GM06990 (cell line): ENCODE measurements around the gene CDK1.

Experiments used
- DNase-seq: peaks from one replicate; pipeline ENCODE4 v3.0.0-alpha.2; 2011; ENCODE audit not compliant: insufficient read length; ENCODE audit errors: extremely low read depth
- H3K27me3 ChIP-seq: replicated peaks from 2 replicates; pipeline ENCODE4 v1.6.0; 2011; ENCODE audit warnings: low read length; ENCODE audit not compliant: control insufficient read depth, insufficient read depth
- H3K36me3 ChIP-seq: 2 replicates; pipeline ENCODE4 v1.5.1; 2011; ENCODE audit warnings: low read length; ENCODE audit not compliant: control insufficient read depth, insufficient read depth
- H3K4me3 ChIP-seq: replicated peaks from 2 replicates; pipeline ENCODE4 v1.5.1; 2011; ENCODE audit warnings: low read depth, mild to moderate bottlenecking, control low read depth, low read length
- TF ChIP-seq, protein P1 (sequence below): IDR thresholded peaks from 2 replicates; pipeline ENCODE4 v1.5.1; 2011; ENCODE audit warnings: low read length, control low read depth, mild to moderate bottlenecking, inconsistent platforms; ENCODE audit not compliant: insufficient read depth, poor library complexity, severe bottlenecking

Gene CDK1

GRCh38 chr10:60778971-60779796, 906 bp downstream of the CDK1 start:
- TF ChIP-seq, protein P1, sequence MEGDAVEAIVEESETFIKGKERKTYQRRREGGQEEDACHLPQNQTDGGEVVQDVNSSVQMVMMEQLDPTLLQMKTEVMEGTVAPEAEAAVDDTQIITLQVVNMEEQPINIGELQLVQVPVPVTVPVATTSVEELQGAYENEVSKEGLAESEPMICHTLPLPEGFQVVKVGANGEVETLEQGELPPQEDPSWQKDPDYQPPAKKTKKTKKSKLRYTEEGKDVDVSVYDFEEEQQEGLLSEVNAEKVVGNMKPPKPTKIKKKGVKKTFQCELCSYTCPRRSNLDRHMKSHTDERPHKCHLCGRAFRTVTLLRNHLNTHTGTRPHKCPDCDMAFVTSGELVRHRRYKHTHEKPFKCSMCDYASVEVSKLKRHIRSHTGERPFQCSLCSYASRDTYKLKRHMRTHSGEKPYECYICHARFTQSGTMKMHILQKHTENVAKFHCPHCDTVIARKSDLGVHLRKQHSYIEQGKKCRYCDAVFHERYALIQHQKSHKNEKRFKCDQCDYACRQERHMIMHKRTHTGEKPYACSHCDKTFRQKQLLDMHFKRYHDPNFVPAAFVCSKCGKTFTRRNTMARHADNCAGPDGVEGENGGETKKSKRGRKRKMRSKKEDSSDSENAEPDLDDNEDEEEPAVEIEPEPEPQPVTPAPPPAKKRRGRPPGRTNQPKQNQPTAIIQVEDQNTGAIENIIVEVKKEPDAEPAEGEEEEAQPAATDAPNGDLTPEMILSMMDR = no peak

GRCh38 chr10:60781661-60782060, 3.4 kb downstream of the CDK1 start:
- TF ChIP-seq, protein P1 = no peak
- no peaks in the 10 kb centered on the region for H3K36me3 ChIP-seq
- DNase-seq = no peak

More at GRCh38 chr10:60778971-60779796, 906 bp downstream of the CDK1 start:
- no peak for DNase-seq
- Histone ChIP-seq H3K27me3 (no peaks in the 10 kb centered on the region), H3K36me3 (no peaks in the 10 kb centered on the region), H3K4me3 (peak overlapping the region; percentile 94)

GRCh38 chr10:60784641-60785040, 6.4 kb downstream of the CDK1 start:
- H3K27me3 ChIP-seq = no peaks in the 10 kb centered on the region
- no peak overlapping the region for H3K4me3 ChIP-seq
- TF ChIP-seq, protein P1 = no peak
- DNase-seq = no peak
- H3K36me3 ChIP-seq = no peaks in the 10 kb centered on the region

More at GRCh38 chr10:60781661-60782060, 3.4 kb downstream of the CDK1 start:
- Histone ChIP-seq H3K4me3 (no peak overlapping the region; the same call in 1 of the 2 replicates), H3K27me3 (no peaks in the 10 kb centered on the region)

DNA sequence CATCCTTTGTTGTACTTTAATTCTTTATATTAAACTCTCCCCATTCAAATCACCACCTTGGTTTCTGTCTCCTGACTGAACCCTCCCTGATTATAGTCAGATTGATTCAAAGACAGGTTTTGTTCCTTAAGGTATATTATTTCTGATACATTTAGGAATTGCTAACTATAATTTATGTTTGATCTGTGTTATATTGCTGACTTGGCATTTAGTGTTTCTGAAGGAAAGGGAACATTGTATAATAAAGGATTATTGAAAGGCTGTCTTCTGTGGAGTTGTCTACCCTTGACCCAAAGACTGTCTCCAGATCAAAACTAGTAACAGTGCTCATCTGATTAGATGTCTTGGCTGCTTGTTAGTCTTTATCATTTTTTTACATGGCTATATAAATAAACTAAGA, 10.3 kb downstream of the CDK1 start:
- TF ChIP-seq, protein P1 = no peak
- peaks cover 2% of the 10 kb centered on the region; the same call in 1 of the 2 replicates for H3K36me3 ChIP-seq
- H3K27me3 ChIP-seq = no peaks in the 10 kb centered on the region
- H3K4me3 ChIP-seq = no peak overlapping the region
- no peak for DNase-seq

DNA sequence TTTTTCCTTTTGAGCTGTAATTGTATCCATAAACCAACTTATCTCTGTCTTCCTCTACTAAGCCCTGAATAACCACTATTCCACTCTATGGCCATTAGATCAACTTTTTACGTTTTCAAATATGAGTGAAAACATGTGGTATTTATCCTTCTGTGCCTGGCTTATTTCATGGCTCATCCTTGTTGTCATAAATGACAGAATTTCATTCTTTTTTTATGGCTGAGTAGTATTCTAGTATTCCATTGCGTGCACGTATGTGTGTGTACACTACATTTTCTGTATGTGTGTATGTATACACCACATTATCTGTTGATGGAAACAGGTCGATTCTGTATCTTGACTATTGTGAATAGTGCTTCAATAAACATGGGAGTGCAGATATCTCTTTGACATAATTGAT, 11.1 kb downstream of the CDK1 start:
- no peaks in the 10 kb centered on the region for H3K27me3 ChIP-seq
- H3K4me3 ChIP-seq = no peak overlapping the region
- DNase-seq = no peak
- TF ChIP-seq, protein P1 = no peak
- peaks cover 2% of the 10 kb centered on the region; the same call in 1 of the 2 replicates for H3K36me3 ChIP-seq

DNA sequence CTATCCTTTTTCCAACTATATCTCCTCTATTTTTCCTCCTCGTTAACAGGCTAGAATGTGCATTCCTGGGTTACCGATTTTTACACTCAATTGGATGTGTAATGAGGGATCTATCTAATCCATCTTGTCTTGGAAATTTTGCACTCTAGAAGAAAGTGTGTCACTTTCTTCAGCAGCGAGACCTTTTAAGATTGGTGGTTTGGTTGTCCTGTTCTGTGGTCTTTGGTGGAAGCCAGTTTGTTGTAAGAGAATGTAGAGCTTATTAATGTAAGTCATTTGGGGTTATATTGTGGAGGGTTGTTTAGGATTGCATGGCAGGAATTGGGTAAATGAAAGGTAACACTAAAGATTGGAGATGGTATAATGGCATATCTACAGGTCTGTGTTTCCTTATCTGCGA, 16.7 kb downstream of the CDK1 start:
- no peak overlapping the region for H3K4me3 ChIP-seq
- peaks cover 2% of the 10 kb centered on the region; the same call in 1 of the 2 replicates for H3K36me3 ChIP-seq

More for the DNA sequence above, 16.7 kb downstream of the CDK1 start:
- TF ChIP-seq, protein P1 = no peak
- no peak for DNase-seq
- no peaks in the 10 kb centered on the region for H3K27me3 ChIP-seq
